GM18861 (cell line): ENCODE data around the gene BRD4.

Experiments used
- ATAC-seq: cut with Tn5 transposase; IDR thresholded peaks from one replicate; pipeline ENCODE4 v1.9.1; 2021; ENCODE audit not compliant: unreplicated experiment

Gene BRD4

DNA sequence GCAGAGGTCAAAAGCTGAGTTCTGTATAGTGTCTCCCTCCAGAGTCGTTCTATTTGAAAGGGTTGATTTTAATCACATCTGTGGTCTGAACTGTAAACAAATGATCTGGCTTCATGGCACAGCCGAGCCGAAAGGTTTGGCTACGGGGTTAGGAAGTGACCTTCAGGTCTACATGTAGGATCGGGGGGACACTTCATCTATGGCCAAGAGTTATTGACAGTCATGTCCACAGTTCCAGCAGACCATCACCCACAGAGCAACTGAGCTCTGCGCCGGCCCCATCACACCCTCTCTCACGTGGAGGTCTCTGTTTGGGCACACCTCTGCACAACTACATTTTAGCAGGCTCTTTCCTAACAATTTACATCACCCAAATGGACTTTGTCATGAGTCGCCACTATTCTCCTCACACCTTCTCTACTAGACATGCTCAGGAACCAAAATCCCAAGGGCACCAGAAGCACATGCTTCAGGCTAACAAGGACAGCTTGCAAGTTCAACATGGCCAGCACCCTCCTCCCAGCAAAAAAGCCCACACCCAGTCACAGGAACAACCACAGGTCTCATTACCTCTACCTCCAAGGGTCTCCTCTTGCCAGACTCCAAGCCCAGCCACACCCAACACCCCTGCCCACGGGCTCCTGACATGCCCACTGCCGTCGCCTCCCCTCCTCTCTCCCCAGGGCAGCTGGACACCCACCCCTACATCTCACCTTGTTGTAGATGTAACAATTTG is 64.0 kb downstream of the BRD4 start:
- no peak for ATAC-seq

DNA sequence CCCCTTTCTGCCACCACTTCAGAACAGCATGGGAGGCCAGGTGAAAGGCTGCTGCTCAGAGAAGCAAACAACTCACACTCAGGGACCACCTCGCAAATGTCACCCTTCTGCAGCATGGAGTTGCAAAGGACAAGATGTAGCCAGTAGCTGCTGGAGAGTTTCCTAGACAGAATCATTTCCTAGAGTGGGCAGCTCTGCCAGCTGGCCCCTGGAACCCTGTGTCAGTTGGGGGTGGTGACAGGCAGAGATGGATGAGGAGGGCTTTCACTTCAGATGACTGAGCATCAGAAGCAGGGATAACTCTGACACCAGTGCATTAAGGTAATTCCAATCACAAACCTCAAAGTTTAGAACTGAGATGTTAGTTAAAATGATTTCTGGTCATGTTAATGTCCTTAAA is 65.7 kb downstream of the BRD4 start:
- ATAC-seq, result no peak

DNA sequence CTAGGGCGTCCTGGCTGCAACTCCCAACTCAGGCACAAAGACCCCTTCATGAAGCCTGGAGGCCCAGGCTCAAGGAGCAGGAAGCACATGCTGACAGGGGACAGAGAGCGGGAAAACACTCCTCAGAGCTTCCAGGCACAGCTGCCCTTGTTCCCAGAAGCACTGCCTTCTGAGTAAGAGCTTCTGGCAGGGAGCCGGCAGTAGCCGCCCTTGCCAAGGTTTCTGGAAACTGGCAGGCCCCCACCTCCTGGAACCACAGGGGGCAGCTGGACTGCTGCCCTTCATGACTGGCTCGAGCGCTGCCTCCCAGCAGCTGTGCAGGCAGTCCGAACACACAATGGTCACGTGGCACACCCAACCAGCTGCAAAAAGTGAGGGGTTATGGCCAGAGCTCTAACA is 66.5 kb downstream of the BRD4 start:
- ATAC-seq, result no peak

DNA sequence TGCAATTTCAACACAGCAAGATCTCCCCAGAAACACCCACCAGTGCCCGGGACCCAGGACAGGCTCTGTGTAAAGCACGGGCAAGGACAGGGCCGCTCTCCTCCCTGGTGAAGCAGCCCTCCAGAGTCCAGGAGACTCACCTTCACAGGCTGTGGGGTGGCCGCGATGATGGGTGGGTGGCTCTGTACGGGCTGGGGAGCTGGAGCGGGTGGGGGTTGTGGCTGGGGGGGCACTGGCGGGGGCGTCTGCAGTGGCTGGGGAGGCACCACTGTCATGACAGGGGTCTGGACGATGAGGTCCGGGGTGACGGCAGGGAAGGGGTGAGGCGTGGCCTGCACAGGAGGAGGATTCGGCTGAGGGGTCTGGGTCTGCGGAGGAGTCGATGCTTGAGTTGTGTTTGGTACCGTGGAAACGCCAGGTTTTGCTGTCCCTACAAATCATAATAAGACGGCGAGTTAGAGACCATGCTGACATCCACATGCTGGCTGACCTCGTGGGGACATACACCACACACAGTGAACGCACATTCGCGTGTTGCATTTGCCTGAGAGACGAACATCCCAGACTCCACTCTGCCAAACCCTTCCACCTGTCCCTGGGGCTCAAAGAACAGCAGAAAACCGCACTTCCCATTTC is 67.0 kb downstream of the BRD4 start:
- no peak for ATAC-seq

DNA sequence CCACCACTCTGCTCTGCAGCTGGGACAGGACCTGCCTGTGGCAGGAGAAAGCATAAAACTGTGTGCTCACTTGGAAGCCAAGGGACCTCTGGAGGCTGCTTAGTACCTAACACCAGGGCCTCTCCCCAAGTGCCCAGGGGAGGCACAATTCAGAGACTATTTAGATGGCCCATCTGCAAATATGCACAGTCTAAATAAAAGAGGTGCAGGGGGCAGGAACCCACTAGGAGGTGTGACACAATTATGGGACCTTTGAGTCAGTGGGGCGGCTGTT is 67.5 kb downstream of the BRD4 start:
- no peak for ATAC-seq

DNA sequence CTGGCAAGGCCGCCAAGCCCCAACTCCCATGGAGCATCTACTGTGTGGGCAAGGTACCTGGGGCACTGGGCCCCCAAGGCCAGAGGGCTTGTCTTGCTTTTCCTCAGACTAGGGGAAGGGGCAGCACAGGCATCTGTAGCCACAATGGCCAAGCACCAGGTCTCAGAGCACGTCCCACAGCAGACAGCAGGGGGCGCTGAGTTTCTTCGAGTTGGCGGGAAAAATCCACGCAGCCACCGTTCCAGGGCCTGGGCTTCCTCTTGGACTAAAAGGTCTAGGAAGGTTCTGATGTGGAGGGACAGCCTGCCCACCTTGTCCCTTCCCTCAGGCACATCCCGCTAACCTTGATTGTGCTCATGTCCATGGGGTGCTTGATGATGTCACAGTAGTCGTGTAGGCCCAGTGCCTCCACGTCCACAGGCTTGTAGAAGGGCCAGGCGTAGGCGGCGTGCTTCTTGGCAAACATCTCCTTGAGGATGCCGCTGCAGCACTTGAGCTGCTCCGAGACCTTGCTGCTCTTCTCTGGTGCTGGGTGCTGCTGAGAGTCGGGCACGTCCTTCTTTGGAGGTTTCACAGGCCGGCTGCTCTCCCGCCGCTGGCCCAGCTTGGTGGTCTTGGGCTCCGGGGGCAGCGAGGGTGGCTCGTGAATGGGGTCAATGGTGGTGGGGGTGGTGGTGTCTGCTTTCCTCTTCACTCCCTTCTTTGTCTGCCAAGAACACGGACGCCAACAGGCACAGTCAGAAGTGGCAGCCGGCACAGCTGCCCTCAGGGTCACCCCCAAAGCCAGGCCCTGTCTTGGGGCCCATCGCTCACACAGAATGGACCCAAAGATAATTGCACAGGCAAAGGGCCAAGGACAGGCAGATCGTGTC is 68.0 kb downstream of the BRD4 start:
- ATAC-seq, result no peak

DNA sequence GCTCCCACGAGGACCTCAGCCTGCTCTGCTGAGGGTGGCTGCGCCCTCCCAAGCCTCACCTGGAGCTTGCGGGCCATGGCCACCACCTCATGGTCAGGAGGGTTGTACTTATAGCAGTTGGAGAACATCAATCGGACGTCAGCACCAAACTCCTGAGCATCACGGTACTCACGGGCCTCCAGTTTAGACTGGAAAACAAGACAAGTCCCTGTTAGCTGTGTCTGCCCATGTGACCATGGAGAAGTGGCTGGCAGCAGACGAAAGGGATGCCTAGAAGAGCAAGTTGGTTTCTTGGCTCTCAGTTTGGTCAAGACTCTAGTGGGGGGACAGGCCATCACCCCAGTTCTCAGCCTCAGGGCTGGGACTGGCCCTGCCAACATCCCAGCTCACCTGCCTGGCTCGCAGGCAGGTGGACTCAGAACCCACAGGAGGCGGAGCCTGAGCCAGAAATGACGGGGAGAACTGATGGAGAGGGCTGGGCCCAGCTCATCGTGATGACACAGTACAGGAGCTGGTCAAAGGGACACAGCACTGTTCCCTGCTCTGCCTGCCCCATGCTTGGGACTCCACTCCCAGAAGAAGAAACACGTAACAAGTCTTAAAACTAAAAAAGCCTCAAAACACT is 68.9 kb downstream of the BRD4 start:
- ATAC-seq, result no peak

DNA sequence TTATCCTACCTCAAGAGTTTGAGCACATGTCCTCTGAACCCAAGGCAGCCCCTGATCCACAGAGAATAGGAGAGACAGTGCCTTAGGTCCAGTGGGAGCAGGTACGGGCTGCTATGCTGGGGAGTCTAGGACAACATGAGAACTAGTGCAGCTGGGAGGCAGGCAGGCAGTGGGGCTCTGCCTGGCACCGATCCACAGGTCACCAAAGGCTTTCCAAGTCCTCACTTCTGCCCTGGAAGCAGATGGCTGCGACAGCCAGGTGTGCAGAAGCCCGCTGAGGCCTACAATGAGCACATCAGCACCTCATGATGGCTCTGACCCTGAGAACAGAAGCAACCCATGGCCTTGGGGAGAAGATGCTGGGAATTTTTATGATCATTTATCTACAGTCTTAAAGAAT is 70.3 kb downstream of the BRD4 start:
- no peak for ATAC-seq

DNA sequence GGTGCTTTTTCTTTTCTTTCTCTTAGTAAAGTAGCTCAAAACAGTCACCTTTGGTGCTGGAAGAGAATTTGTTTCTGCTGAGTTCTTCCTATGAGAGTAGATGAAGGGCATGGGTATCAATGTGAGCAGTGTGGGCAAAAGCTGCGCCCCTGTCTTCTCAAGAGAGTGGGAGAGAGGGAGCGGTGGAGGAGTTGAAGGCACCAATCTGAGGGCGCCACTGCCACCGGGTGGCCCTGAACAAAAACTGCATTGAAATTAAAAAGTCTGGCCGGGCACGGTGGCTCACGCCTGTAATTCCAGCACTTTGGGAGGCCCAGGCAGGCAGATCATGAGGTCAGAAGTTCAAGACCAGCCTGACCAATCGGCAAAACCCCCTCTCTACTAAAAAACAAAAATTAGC is 71.4 kb downstream of the BRD4 start:
- no peak for ATAC-seq

DNA sequence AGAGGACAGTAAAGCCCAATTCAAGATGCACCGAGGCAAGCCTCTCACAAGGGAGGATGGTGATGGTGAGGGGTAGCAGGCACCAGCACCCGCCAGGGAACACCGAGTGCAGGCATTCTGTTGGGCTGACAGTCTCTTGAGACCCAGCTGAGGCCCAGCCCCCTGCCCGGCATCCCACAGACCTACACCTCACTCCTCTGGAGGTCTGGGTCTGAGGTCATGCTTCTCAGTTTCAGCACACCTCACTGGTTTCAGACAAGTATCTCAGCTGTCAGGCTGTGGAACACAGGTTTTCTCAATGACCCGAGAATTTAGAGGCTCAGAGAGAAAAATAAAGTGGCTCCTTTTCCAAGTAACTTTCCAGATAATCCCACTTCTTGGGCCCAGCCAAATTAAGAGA is 72.4 kb downstream of the BRD4 start:
- ATAC-seq, result no peak

DNA sequence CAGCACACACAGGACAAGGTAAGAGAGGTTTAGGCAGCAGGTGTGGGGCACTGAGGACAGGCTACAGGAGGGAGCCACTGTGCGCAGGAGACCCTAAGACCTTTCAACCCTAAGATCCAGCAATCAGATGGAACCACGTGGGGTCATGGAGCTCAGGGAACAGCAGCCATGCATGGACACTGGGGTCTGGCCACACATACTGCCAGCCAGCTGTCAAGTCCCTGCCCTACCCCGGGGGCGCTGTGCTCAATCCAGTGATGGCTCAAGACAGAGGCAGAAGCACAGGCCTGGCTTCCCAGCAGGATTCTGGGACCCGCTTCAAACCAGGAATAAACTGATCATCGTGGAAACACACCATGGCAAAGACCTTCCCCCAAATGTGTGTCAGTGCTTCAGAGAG is 74.6 kb downstream of the BRD4 start:
- ATAC-seq, result no peak

DNA sequence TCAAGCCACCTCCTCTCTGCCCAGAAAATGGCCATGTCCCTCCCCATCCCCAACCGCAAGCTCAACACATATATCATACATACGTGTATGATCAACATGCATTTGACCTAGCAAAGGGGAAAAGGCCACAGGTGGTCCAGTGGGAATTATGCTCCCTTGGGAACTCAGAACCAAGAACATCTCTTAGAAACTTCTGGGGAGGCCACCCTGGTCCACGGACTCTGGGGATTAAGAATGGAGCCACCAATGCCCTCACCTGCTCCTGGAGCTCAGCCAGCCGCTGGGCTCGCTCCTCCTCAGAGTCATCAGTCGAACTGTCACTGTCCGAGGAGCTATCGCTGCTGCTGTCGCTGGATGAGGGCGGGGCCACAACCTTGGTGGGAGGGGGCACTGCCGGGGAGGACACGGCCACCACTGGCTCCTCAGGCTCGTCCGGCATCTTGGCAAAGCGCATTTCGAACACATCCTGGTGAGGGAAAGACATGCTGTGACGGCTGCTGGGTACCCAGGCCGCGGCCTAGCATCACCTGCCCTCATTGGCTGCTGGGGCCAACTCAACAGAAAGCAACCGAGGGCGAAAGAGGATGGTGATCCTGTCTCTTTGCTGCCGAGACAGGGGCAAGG is 75.5 kb downstream of the BRD4 start:
- no peak for ATAC-seq

DNA sequence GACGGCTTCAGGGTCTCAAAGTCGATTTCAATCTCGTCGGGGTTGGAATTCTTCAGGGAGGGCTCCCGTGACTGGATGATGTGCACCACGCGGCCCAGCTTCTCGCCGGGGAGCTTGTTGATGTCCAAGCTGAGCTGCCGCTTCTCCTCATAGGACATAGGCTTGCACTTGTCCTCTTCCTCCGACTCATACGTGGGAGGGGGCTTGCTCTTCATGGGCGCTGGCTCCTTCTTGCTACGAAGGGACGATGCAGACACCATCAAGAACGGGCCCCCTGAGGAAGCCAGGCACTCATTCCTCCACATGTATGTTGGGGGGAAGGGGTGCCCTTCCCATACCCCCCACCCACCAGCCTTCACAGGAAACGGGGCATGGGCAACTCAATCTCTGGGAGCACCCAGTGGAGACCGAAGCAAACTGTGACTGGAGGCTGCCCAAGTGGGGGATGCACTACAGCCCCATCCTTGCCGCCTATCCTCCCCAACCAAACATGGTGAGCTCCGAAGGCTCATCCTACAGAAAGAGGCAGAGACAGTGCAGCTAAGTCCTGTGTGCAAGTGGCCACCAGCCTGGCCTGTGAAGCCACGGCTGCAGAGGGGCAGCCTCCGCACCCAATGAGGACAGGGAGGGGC is 76.9 kb downstream of the BRD4 start:
- no peak for ATAC-seq

DNA sequence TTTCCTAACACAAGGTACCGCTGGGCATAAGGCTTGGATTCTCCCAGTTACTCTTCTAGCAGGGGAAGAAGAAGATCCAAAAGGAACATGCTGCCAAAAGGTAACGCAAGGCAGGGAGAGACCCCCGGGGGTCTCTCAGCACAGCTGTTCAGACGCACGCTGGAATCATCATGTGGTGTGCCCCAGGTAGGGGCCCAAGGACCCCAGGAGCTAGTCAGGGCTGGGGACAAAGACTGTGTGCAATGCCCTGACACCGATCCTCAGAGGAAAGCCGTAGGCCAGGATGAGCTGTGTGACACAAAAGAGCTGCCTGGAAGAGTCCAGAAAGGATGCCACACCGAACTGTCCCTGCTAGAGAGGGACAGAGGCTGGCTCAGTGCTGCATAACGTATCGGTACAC is 77.8 kb downstream of the BRD4 start:
- no peak for ATAC-seq

DNA sequence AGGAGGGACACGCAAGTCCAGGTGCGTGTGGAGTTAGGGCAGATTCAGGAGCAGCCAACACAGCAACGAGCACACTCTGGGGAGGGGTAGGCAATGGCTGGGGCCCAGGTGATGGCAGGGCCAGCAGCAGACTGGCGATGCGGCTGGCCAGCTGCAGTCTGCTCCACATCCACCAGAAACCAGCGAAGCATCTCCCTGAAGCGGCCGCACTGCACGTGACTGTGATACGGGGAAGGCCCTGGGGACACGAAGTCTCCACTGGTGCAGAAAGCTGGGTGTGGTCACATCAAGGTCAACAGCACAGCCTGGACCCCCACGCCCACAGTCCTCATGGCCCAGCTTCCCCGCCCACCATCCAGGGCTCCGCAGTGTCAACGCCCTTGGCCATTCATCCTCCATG is 78.8 kb downstream of the BRD4 start:
- ATAC-seq, result no peak

DNA sequence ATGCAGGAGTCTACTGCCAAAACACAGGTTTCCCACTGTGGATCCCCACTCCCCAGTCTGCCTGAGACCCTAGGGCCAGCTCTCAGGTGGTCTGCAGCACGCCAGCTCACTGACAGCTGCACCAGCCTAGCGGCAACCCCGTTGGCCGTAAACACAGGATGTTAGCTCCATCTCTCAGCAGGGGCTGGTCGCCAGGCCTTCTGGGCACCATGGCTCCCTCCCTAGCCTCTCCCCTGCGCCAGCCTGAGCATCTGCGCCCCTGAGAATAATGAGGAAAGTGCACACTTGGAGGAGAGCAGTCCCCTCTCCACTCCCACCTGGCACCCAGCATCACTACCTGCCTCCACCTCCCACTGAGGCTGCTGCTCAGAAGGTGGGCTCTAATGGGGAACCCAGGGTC is 79.3 kb downstream of the BRD4 start:
- ATAC-seq, result no peak

DNA sequence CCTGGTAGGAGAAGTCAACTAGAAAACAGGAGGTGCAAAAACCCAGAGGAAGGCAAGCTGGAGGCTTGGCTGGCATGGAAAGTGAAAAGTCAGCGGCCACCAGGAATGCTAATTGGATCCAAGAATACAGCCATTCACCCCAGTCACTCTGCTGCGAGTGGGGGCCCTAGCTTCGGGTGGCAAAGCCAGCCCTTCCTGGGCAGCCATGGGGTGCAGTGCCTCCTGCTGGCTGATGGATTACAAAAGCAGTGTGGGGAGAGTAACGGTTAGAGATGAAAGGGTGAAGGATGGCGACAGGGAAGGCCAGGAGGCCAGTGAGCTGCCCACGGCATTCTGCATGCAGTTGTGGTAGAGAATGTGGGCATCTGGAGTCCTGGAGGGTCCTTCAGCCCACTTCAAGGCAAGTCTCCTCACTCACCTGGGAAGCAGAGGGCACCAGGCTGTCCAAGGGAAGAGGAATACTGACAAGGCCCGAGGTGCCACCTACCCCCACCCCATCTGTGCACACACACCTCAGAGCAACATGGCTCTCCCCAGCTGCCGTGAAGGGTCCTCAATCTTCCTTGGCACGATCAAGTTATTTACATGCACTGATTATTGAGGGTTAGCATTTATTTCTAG is 79.8 kb downstream of the BRD4 start:
- no peak for ATAC-seq

DNA sequence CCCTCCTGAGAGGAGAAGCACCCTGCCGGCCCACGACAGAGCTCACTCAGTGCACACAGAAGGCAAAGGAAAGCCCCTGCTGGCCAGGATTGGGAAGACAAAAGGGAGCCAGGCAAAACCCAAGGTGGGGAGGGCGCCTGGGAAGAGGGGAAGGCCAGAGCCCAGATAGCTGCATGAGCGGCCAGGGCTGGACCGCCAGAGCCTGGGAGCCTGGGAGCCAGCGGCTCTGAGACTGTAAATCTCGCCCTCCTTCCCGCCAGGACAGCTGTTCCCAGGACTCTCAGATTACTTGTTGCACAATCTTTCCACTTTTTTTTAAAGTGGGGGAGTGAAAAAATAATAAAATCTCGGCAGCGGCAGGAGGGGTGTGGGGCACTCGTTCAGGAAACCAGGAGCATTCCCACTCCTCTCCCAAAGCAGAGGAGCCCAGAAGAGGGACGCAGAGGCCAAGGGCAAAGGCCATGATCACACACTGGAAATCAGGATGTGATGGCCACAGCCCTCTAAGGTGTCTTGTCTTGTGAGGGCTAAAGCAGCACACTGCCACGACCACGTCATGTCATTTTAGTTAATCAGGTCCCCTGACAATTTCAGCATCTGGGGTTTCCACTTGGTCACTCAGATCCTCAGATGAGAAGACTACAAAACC is 80.5 kb downstream of the BRD4 start:
- ATAC-seq, result no peak

DNA sequence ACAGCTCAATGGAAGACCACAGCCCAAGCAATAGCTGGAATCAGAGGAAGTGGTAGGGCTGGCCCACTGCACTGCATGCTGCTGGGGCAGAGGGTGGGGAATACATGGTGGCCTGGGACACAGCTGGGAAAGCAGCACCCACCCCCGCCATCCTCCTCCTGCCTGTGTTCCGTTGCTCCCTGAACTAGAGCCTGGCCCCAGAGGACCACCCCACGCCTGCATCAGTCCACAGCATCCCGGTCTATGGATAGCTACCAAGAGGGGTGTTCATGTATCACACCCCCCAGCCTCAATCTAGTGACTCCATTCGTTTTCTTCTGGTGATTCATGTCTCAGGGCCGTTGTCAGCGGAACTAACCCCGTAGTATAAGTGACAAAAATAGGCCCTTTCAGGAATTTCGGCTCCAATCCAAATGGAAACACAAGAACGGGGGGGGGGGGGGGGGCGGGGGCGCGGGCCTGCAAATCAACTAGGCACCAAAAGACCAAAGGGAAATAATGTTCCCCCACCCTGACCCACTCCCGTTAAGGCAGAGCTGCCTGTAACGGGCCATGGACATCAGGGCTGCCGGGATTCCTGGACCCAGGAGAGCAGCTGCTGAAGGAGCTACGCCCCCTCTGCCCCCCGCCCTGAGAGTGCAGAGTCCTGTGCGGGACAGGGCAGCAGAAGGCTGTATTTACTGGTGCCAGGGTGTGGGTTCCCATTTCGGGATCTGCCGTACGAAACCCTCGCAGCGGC is 81.2 kb downstream of the BRD4 start:
- ATAC-seq, result no peak
